GM18519 (cell line): ENCODE data around the gene NEURL1.
"Not testable (repeated sequence)": the region's sequence is repeated elsewhere in the genome, so short reads cannot be mapped to it uniquely, and the experiment has no call there.

Experiments used
- ATAC-seq: cut with Tn5 transposase; IDR thresholded peaks from one replicate; pipeline ENCODE4 v1.9.1; 2021; ENCODE audit warnings: mild to moderate bottlenecking, moderate library complexity; ENCODE audit not compliant: unreplicated experiment, low FRiP score

The NEURL1 gene

DNA sequence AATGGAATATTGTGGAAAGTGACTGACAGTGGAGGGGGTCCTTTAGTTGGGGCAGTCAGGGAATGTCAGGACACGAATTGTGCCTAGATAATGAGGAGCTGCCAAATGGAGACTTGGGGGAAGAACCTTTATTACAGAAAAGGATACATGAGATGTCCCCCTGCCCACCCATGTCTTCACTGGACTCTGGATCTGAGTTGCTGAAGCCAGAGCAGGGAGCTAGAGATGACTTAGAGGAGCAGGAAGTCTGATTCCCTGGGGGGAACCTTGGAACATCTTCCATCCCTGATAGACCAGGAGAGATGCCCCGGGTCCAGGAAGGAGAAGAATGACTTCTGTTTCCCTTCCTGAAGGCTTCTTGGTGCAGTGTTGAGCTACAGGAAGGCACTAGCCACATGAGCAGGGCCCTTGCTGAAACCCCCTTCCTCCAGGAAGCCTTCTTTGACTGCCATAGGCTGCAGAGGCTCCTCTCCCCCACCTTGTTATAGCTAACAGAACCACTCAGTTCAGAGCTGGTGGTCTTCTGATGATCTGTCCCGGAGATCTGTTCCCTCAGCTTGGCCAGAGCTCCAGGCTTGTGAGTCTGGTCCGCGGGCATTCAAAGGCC, 747 bp upstream of the NEURL1 start:
- ATAC-seq: no peak

DNA sequence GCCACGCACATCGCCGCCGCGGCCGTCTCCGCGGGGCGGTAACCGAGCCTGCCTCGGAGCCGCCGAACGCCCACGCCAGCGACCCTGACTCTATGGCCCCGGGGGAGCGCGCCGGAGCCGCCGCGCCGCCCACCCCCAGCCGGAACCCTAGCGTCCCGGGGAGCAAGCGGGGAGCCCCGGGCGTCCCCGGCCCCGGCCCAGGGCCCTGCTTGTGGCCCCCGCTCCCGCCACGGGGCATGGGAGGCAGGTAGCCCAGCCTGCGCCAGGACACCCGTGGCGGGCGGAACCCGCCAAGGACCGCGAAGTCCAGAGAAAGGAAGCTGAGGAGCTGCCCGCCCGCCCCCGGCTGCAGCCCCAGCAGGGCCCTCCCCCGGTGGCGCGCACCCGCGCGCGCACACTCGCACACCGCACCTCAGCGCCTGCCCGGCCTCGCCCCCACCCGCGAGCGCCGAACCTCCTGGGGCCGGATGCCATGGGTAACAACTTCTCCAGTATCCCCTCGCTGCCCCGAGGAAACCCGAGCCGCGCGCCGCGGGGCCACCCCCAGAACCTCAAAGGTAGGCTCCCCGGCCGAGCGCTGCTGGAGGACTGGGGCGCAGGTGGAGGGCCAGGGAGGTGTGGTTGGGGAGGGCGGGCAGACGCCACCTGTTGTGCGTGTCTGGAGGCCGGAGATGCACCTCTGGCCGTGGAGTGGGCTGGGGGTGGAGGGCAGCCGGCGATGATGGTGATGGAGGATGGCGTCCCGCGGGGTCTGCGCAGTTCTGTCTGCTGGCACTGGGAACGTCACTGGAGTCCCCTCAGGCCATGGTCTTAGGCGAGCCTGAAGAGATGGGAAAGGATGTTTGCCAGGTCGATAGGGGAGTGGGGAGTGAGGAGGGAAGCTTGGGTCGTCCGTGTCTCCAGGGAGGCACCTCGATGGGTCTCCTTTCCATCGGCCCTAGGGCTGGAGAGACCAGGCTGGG, 692 bp downstream of the NEURL1 start:
- ATAC-seq: no peak

GRCh38 chr10:103495321-103495720, 1.8 kb downstream of the NEURL1 start:
- no peak for ATAC-seq

GRCh38 chr10:103497161-103497915, 3.8 kb downstream of the NEURL1 start:
- ATAC-seq: no peak

DNA sequence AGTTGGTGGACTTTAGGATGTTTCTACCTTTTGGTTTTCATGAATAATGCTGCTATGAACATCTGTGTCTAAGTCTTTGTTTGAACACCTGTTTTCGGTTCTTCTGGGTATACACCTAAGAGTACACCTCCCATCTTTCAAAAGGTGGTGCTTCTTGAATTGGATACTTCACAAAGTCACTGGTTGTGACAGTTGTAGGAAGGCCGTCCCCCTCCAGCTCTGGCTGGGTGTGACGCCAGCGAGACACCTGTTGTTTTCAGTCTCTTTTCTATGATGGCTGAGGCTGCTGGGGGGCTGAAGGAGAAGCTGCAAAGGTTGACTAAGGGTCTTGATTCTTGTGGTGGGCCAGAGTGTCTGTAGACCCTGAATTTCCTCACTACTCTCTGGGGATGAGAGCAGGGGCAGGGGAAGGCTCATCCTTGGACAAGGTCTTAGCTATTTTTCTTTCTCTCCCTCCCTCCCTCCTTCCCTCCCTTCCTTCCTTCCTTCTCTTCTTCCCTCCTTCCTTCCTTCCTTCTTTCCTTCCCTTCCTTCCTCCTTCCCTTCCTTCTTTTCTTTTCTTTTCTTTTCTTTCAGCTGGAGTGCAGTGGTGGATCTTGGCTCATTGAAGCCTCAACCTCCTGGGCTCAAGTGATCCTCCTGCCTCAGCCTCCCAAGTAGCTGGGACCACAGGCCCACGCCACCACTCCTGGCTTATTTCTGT, 5.6 kb downstream of the NEURL1 start:
- ATAC-seq: no peak

DNA sequence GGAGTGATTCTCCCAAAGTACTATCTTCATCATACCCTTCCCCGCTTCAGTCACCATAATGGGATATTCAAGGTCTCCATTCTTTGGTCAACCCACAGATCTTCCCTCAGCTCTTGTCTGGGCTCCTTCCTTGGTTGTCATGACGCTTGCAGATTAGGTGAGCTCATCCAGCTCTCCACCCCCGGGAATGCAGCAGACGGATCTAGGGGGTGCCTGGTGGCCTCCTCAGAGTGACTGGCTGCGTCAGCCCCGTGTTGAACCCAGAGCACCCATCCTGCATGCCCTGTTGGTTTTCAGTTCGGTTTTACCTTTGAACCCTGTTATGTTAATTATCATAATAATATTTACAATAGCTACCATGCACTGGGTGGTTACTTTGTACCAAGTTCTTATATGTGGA, 6.4 kb downstream of the NEURL1 start:
- ATAC-seq: no peak

- ATAC-seq: no peak
Observed at GRCh38 chr10:103500481-103500880, 7.0 kb downstream of the NEURL1 start.

- no peak for ATAC-seq
Observed at GRCh38 chr10:103501186-103501585, 7.7 kb downstream of the NEURL1 start.

DNA sequence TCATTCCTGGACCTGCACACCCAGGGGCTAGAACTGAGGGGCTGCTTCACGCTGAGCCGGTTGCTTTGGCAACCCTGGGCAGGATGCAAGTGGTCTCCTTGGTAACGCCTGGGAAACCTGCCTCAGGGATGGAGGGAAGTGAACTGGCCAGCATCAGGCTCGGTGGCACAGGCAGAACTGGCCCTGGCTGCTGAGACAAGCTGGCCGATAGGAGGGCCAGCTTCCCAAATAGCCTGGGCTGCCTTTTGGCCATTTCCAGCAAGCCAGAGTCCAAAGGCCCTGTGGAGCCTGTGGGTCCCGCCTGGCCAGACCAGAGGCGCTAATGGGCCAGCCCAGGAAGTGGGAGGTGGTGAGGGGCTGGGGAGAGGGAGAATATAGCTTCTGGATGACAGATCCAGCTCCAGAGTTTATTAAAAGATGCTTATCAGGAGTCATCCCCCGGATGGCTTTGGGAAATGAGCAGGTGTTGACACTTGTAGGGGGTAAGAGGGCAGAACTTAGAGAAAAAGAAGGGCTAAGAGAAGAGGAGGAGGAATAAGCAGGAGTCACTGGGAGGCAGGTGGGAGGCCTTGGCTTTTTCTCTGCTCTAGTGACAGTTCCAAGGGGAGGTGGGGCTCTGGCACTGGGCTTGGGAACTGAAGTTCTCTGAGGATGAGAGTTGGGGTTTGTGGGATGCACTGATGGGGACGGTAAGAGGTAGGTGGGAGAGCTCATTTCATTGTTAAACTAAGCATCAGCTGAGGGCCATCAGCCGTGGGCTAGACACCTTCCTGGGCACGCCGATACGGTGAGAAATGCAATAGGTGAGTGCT, 9.6 kb downstream of the NEURL1 start:
- ATAC-seq: no peak

- ATAC-seq: not testable (repeated sequence)
Observed at GRCh38 chr10:103503777-103504176, 10.3 kb downstream of the NEURL1 start.

DNA sequence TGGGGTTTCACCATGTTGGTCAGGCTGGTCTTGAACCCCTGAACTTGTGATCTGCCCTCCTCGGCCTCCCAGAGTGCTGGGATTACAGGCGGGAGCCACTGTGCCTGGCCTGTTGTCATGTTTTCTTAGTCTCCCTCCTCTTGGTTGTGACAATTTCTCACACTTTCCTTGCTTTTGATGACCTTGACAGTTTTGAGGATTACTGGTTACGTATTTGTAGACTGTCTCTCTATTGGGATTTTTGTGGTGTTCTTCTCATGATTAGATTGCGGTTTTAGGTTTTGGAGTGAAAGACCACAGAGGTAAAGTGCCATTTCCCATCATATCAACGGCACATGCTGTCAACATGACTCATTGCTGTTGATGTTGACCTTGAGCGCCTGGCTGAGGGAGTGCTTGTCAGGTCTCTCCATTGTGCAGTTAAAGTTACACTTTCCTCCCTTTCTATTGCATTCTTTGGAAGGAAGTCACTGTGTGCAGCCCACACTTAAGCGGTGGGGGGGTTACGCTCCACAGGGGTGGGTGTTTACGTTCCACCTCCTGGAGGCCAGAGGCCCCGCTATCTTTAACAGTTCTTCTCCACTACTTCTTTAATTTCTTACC, 10.8 kb downstream of the NEURL1 start:
- no peak for ATAC-seq

- ATAC-seq: no peak
Observed at GRCh38 chr10:103506061-103506460, 12.6 kb downstream of the NEURL1 start.

DNA sequence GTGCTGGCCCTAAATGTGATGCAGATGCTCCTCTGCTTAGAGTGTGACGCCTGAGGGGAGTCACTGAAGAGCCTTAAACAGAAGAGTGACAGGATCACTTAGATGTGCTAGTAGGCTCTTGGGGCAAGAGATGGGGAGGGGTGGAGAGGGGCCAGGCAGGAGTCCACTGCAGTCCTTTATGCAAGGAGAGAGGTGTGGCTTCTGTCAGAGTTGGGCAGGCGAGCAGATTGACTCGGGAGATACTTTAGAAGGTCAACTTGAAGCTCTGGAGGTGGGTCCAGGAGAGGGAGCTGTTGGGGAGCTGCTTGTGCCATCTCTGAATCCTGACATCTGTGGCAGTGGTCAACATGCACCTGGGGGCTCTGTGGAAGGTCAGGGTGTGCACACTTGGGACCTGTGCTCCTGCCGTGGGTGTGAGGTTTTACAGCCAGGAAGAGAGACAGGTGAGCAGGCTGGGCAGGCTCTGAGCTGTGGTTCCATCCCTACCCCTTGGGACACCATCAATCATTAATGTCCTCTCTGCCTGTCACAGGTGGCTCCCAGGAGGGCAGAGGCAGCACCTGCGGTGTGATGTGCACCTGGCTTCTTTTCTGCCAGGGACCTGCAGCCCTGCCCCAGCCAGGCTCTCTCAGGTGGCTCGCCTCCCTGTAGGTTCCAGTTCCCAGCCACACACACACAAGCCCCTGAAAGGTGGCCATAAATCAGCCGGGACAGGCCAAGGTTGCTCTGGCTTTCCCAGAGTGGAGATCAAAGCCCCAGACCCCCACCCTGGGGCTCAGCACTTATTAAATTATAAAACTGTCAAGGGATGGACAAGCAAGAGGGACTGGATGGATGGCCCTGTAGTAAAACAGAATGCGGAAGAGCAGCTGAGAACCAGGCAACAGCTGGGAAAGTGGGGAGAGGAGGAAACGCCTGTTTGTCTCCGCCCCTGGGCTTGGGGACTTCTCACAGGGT, 14.0 kb downstream of the NEURL1 start:
- no peak for ATAC-seq

DNA sequence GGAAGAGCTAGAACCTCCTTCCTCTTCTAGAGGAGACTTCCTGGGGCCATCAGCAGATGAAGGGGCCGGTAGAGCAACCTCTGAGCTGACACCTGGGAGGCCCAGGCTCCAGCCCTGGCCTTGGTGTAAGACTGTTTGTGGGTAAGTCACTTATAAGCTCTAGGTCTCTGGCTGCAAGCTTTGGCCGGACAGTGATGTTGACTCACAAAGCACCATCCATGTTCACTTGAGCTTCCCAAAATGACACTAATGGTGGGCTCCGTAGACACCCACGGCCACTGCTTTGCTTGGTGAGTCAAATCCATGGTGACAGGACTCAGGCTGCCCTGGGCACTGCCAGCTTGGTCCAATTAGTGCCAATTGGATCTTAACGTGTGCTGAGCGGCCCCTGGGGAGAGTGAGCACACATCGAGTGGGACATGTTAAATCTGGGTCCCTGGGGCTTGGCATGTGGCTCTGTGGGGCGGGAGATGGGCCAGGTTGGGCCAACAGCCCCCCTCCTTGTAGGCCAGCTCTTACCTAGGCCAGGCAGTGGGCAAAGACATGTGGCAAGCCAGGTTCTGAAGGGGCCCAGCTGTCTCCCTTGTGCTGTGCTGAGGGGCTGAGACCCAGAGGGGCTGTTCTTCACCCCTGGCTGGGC, 16.7 kb downstream of the NEURL1 start:
- no peak for ATAC-seq

GRCh38 chr10:103510791-103511752, 17.6 kb downstream of the NEURL1 start:
- ATAC-seq: no peak

DNA sequence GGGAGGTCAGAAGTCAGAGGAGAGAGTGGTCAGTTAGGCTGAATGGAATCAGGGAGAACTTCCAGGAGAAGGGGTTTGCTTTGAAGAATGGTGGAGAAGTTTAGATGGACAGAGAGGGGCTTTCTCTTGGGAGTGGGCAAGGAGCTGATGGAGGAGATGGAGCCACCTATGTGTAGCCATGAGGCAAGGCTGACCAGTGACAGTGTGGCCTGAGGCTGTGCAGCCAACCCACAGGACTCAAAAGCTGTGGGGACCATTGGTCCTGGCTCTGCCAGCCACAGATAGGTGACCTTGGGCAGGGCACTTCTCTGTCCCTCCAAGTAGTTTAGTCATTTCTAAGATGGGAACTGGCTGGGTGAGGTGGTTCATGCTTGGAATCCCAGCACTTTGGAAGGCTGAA, 18.7 kb downstream of the NEURL1 start:
- ATAC-seq: no peak
